Measurements from ENCODE around the gene SRPRA.

The SRPRA gene, protein sequence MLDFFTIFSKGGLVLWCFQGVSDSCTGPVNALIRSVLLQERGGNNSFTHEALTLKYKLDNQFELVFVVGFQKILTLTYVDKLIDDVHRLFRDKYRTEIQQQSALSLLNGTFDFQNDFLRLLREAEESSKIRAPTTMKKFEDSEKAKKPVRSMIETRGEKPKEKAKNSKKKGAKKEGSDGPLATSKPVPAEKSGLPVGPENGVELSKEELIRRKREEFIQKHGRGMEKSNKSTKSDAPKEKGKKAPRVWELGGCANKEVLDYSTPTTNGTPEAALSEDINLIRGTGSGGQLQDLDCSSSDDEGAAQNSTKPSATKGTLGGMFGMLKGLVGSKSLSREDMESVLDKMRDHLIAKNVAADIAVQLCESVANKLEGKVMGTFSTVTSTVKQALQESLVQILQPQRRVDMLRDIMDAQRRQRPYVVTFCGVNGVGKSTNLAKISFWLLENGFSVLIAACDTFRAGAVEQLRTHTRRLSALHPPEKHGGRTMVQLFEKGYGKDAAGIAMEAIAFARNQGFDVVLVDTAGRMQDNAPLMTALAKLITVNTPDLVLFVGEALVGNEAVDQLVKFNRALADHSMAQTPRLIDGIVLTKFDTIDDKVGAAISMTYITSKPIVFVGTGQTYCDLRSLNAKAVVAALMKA

DNA sequence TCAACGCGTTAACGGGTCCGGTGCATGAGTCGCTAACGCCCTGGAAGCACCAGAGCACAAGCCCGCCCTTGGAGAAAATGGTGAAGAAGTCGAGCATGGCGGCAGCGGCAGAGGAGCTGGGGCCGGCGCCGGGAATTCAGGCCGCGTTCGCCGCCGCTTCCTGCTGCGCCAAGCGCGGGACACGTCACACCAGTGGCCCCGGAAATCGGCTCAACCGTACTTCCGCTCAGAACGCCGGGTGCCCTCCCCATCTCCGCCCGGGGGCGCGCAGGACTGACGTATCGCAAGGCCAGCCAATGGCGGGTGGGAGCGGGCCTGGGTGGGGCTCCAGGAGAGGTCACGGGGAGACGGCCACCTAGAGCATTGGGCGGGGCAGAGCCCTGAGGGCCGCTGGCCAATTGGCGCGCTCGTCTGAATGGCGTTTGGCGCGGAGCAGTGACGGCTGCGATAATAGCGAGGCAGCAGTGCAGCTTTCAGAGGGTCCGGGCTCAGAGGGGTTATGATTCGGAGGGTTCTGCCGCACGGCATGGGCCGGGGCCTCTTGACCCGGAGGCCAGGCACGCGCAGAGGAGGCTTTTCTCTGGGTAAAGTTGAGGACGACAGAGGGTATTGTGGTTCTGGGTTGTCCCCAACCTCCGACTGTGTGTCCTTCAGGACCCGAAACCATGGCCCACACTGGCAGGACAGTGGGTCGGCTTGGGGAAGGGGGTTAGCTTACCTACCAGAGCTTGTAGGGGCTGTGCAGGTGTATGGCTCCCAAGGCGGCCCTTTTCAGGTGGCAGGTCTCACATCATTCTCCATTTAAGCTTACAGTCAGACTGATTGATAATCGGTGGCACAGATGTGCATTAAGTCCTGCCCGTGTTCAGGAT is at the start of gene SRPRA, which contains the start of gene FOXRED1:
SRPRA (minus strand) TSS at position 188 of the 872 bp plus-strand sequence; CDS start at position 97, 91 bp downstream.
FOXRED1 (plus strand) TSS at position 447 of the 872 bp plus-strand sequence; CDS start at position 500, 53 bp downstream.
- DNase-seq = peak; percentile 100

DNA sequence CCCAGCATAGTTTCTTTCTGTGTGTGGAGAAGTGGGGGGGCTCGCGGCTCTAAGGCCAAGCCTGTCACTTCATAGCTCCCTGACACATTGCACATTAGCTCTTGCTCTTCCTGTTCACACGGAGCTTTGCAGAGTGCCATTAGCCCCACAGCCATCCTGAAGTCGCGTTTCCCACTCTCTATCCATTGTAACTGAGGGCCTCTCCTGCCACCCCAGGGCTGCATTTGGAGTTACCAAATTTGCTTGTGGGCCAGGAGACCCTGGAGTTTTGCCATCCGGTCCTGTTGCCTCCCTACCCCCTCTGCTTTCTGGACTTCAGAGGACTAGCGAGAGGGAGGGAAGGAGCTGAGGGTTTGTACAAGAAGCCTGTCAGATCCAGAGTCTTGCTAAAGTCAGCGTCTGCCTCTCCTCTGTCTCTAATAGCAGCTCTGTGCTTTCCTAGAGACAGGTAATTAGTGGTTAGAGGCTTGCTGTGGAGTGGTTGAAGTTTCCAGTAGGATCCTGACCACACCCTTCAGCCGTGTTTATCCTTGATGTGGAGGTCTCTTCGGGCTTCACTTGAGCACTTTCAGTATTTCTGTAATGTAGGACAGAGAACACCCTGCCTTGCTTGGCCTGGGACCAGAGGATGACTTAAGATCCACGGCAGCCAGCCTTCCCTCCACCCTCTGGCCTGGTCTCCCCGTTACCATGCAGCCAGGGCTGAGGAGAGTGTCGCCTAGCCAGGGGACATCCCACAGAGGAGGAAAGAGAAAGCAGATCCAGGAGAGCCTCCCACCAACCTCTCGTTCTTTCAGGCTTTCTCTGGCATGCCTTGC is 49.3 kb upstream of the SRPRA start:
- peak; percentile 60 for DNase-seq

DNA sequence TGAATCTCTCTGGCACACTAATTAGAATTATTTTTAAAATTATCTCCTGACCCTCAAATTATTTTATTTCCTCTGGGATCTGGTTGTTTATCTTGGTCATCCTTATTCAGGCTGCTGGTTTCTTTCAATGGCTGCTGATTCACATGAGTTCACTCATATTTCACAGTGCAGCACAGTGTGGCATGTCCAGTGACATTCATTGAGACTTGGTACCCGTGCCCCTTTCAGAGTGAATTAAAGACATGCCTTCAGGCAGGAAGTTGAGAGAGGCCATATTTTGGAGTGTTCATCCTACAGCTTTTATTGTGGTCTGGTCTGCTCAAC is 48.7 kb upstream of the SRPRA start:
- DNase-seq = peak; percentile 60

DNA sequence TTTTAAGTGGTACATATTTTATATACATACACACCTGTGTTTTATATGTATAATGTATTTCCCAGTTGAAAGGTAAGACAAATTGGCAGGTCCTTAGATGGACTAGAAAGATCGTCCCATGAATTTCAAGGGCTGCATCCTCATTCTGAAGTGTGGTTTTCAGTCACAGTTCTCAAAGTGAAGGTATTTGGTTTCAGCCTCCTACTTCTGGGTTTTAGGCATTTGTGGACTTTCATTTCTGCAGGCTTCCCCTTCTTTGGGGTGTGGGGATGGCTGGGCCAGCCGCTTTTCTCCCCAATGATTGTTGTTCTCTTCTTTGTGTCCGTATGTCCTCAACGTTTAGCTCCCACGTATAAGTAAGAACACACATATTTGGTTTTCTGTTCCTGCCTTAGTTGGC is 45.1 kb upstream of the SRPRA start:
- DNase-seq = no peak

DNA sequence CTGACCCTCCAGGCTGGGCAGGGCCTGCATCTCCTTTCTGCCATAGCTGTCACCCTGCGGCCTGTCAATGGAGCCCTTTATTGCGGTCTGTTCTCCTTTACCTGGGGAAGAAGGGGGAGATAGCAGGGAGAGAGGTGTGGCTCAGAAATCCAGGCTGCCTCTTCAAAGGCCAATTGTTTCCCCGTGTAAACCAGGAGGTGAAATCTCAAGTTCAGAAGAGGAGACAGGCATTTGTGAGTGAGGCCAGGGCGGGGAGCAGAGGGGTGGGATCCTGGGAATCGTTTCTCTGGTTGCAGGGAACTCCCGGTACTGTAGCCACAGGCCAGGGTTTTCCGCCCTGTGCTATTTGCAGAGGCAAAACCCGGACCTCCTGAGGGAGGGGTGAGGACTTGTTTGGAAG is 44.3 kb upstream of the SRPRA start:
- DNase-seq = peak; percentile 41

DNA sequence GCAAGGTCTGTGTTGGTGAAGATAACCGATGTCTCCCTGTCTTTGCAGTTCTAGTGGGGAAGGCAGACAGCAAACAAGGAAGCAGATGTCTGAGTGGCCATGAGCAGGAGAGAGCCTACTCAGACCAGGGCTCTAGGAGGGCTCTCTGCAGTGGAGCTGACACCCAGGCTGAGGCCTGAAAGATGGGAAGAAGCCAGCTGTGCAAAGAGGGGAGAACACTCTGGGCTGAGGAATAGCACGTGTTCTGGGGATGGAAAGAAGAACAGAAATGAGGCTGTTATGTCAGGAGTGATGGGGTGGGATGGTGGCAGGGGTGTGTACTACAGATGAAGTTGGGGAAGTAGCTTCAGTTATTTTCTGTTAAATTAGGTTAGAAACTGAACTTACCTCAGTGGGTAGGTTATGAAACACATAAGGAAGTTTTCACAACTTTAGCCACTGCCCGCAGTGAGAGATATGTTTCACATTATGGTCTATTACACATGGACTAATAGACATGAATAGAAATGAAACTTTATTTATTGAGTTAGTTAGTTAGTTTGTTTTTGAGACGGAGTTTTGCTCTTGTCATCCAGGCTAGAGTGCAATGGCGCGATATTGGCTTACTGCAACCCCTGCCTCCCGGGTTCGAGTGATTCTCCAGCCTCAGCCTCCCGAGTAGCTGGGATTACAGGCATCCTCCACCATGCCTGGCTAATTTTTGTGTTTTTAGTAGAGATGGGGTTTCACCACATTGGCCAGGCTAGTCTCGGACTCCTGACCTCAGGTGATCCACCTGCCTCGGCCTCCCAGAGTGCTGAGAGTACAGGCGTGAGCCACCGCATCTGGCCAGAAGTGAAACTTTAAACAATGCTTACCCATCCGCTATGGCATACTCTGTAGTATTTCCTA is 43.0 kb upstream of the SRPRA start:
- peak; percentile 25 for DNase-seq

DNA sequence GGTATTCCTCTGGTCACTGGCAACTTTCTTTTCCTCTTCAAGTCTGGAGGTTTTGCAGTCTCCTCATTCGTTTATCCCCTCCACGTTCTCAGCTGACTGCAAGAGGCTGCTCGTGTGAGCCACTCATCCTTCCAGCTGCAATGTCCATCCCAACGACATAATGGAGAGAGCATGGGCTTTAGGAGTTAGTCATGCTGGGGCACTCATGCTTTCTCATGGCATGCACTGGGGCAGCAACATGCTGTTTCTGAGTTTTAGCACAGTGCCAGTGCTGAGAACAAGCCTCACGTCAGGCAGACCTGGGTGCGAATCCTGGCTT is 42.3 kb upstream of the SRPRA start:
- peak; percentile 3 for DNase-seq

DNA sequence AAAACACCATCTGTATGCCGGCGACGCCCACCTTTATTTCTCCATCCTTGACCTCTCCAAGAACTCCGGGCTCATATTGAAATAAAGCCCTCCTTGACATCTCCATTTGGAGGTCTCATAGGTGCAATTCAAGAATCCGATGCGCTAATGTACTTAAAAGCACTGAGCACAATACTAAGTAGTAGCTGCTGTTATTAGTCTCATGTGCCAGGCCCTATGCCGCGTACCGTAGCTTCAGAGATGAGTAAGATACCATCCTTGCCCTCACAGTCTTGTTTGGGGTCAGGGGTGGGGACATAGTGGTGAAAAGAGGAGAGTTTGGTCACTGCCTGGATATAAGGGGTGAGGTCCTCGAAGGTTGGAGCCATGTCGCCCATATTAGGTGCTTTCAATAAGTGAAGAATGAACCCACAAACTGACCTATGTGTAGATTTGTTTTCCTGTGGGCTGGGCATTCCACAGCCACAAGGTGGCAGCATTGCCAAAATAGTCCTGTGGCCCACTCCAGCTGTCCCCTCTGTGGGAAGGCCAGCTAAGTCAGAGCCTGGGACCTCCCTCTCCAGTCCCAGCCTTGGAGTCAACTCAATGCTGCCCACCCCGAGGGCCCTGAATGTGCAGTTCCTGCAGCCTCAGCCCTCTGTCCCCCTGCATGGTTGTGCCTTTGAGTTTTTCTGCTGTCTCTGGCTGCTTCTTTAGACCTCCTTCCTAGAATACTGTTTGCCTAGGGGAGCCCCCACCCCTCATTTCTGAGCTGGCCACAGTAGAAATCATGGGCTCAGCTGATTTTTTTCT is 41.7 kb upstream of the SRPRA start:
- peak; percentile 84 for DNase-seq

DNA sequence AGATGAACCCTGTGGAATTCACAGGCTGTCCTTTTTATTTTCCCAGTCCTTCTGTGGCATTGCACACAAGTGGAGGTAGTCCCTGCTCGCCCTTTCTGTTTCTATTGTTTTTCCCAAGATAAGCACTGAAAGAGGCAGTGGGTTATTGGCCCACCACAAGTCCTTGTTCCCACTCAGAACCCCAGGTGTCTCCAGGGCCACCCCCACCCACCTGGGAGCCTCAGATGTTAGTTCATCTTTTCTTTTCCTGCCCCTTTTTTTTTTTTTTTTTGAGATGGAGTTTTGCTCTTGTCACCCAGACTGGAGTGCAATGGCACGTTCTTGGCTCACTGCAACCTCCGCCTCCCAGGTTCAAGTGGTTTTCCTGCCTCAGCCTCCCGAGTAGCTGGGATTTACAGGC is 40.1 kb upstream of the SRPRA start:
- peak; percentile 25 for DNase-seq

DNA sequence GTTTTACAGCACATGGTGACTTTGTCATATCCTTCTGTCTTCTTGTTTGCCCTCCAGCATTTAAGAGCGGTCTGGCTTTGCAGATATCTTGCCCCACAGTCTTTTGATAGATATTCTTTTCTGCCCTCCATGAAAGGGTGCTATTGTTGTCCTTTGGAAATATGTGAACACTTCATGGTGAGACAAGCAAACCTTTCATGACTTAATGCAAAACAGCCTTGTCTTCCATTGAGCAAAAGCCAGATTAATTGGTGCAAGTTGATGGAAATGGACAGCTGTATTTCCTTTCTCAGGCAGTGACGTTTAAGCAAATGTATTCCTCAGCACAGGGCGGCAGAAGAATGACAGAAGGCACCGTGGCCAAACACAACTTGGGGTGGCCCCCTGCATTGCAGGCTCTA is 39.6 kb upstream of the SRPRA start:
- DNase-seq = peak; percentile 24

DNA sequence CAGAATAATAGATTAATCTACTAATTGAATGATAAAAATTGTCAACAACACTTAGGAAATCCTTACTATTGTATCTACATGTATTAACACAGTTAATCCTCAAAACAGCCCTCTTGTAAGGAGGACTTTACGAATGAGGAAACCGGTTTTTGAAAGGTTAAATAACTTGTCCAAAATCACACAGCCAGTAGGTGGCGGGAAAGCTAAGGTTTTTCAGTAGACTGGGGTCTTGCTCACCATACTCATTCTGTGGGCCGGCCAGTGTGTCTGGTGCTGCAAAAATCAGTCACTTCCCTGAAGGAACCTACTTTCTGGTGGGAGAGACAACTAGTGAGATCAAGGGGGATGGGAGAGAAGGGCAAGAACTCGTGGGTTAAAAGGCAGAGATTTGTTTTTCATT is 39.0 kb upstream of the SRPRA start:
- peak; percentile 55 for DNase-seq

DNA sequence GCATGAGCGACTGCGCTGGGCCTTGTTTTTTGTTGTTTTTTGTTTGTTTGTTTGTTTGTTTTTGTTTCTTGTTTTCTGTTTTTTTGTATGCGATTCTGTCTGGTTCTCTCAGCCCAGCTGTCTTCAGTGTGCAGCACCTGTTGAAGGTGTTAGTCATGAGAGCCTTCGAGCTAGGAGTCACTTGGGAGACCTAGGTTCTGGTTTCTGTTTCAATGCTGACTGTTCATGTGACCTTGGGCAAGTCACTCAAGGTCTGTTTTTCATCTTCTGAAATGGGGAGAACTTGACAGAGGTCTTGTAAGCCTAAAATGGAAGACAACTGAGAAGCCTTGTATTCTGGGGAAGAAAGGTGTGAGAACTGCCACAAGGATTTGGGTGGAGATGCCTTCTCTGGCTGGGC is 37.0 kb upstream of the SRPRA start:
- peak; percentile 63 for DNase-seq

DNA sequence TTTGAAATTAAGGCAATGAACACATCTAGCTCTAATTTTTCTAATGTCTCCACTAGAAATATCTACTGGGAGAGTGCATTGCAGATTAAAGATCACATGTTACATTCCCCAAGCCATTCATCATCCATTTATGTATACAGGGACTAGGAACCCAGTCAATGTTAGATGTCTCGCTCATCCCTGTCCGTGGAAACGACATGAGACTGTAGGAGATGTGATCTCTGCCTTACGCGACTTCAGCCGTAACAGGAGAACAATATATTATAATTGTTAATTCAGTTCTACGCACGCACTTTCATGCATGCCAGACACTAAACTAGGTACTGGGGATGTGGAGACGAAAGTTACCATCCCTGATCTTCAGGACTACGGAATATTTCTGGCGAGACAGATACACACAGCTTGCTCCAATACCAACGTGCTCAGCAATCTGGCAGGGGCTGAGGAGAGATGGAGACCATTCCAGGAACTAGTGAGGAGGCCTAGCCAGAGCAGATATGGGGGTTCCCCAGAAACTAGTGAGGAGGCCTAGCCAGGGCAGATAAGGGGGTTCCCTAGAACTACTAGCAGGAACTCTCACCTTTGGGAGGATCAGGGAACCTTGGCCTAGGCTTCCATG is 35.9 kb upstream of the SRPRA start:
- peak; percentile 65 for DNase-seq

DNA sequence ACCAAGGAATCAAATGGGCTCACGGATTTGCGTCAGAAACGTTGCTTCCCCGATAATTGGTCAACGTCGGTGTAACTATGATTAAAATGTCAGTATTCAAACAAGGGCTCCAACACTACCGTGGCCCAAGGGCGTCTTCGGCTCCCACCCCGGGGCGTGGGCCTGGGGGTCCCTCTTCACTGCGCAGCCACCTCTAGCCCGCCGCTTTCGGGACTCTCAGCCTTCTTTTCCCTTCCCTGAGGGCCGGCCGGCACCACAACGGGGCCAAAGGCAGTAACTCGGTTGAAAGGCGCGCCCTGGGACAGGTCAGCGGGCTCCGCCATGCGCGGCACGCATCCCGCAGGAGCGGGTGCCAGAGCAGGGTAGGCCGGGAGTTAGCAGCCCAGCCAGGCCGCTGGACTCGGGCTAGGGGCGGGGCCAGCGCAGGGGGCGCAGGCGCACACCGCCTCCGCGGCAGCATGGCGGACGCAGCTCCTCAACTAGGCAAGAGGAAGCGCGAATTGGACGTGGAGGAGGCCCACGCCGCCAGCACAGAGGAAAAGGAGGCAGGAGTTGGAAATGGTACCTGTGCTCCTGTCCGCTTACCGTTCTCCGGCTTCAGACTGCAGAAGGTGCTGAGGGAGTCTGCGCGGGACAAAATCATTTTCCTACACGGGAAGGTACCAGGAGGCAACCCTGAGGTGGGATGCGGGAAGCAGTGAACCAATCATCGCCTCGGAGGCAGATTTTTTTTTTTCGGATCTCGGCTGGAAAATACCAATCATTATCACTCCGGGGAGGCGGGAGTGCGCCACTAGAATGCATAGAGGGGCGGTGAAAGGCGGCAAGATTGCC is 35.1 kb upstream of the SRPRA start, which contains the start of gene DCPS:
DCPS (plus strand) TSS at position 438 of the 834 bp plus-strand sequence; CDS start at position 459, 21 bp downstream.
- peak; percentile 95 for DNase-seq

DNA sequence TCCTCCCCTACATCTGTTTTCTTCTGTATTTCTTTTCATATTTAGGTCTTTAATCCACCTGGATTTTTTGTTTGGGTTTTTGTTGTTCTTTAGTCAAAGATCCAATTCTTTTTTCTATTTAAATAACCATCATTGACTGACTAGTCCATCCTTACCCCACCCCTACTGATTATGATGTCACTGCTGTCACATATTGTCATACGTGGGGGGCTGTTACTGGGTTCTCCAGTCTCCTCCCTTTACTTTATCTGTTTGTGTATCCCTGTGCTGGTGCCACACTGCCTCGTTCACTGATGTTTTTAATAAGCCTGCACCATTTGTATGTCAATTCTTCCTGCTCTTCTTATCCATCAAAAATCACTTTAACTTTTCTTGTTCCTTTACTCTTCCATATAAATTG is 28.3 kb upstream of the SRPRA start:
- peak; percentile 31 for DNase-seq

DNA sequence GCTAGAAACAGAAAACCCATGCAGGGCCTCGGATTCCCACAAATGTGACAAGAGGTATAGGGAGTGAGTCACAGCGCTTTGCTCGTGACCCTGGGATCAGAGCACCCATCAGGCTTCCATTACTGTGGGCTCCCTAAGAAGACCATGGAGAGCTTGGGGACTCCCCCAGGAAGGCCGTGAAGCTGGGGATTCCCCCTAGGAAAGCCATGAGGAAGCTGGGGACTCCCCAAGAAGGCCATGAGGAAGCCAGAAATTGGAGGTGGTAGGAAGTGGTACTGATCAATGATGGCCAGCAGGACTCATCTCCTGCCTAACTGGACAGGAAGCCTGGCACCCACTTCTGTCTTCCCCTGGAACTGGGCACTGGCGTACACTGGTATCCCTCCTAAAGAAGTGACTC is 25.0 kb upstream of the SRPRA start:
- DNase-seq = no peak

DNA sequence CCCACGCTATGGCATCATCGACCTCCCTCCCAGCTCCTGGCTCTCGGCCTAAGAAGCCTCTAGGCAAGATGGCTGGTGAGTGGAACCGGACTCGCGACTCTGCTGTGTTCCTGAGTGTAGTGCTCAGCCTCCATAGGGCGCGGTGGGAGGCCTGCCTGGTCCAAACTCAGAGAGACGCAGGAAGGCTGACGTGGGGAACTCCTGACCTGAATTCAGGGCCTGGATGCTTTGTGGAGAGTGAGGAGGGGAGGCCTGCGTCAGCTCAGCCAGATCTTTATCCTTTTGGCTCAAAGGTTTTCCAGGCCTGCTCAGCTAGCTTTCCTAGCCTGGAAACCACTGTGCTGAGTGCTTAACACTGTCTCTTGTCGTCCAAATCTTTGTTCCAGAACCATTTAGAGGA is 22.2 kb upstream of the SRPRA start:
- DNase-seq = no peak

DNA sequence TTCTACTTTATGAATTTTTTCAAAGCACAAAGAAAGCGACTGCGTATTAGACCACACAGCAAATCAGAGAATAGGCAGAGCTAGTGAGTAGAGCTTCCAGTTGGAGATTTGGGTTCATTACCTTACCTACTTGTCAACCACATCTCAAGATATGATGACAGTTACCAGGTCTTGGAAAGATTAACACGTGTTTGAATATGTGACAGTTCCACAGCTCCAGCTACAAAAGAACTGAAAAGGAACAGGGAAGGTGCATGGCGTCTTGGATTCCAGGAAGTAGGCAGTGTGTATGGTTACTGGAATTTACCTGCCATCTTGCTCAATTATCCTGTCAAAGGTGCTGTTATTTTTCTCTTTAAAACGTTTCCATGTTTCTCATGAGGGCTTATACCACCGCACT is 19.5 kb upstream of the SRPRA start:
- no peak for DNase-seq

DNA sequence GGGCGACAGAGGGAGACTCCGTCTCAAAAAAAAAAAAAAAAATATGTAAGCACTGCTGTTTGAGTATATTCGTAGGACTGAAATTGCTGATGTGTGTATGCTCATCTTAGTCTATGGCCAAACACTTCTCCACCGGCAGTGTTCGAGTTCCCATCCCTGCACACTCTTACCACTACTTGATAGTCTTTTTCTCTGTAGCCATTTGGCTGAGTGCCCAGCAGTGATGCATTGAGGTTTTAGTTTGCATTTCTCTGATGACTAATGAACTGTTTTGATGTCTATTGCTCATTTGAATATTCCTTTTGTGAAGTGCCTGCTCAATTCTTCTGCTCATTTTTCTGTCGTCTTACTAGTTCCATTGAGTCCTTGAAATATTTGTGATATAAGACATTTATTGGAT is 16.1 kb upstream of the SRPRA start:
- peak; percentile 92 for DNase-seq

All from activated effector memory CD4-positive, alpha-beta T cell treated with anti-CD3 and anti-CD28 coated beads, Interleukin-2, amount 50 U/mL, for 16 hours (primary cell).